IMR-90 (cell line): Measurements from ENCODE around the gene ALPK3. TPM values are rescaled to one million over a fixed set of nuclear protein-coding genes. Genes with fewer than 3 reads are reported as not detected.

Source experiments
- ATAC-seq: fragments of 200-7000 bp; cut with Tn5 transposase; 2 replicates; pipeline ENCODE4 v1.9.1; 2020; ENCODE audit warnings: low read depth, mild to moderate bottlenecking, moderate library complexity
- BruUV-seq: library from RNA; stranded (reverse); fragments of 400-500 nt; replicated peaks from 2 replicates; lab custom pipeline; 2021; lab: Mats Ljungman, UMichigan
- CTCF ChIA-PET: fragments of 300-600 bp; formaldehyde crosslinking; extraction: SDS; loops from one replicate; lab custom pipeline; 2021; ENCODE audit warnings: antibody characterized with exemption; lab: Yijun Ruan, JAX
- POLR2A ChIA-PET: fragments of 300-600 bp; sonication (Branson Sonifier 250); formaldehyde crosslinking; loops from one replicate; lab custom pipeline; 2022; ENCODE audit warnings: antibody characterized with exemption; ENCODE audit not compliant: unreplicated experiment; lab: Charles Lee
- DNase-seq: peaks from one replicate; pipeline ENCODE4 v3.0.0; 2013
- H2AFZ ChIP-seq: replicated peaks from 2 replicates; pipeline ENCODE3; 2013; ENCODE audit warnings: low read length, mild to moderate bottlenecking; ENCODE audit not compliant: poor library complexity
- H2AK5ac ChIP-seq: 2 replicates; pipeline ENCODE4 v1.6.1; 2013; ENCODE audit warnings: low read depth, low read length, inconsistent platforms
- H2AK9ac ChIP-seq: replicated peaks from 2 replicates; pipeline ENCODE3; 2013; ENCODE audit warnings: mild to moderate bottlenecking, low read depth, low read length, moderate library complexity; ENCODE audit not compliant: poor library complexity
- H2BK120ac ChIP-seq: 2 replicates; pipeline ENCODE4 v1.6.1; 2013; ENCODE audit warnings: low read depth, low read length, inconsistent platforms
- H2BK15ac ChIP-seq: 3 replicates; pipeline ENCODE4 v1.6.1; 2013; ENCODE audit warnings: low read depth, low read length, inconsistent platforms
- H2BK20ac ChIP-seq: 2 replicates; pipeline ENCODE4 v1.6.1; 2013; ENCODE audit warnings: low read depth, mild to moderate bottlenecking, inconsistent platforms, low read length, moderate library complexity
- H2BK5ac ChIP-seq: 2 replicates; pipeline ENCODE4 v1.6.1; 2013; ENCODE audit warnings: mild to moderate bottlenecking, low read depth, low read length, inconsistent platforms; ENCODE audit not compliant: poor library complexity, severe bottlenecking
- H3K14ac ChIP-seq: replicated peaks from 2 replicates; pipeline ENCODE4 v1.6.1; 2013; ENCODE audit warnings: low read depth, low read length, inconsistent platforms
- H3K18ac ChIP-seq: 2 replicates; pipeline ENCODE4 v1.6.1; 2013; ENCODE audit warnings: low read depth, low read length, control low read depth
- H3K23ac ChIP-seq: 2 replicates; pipeline ENCODE4 v1.6.1; 2013; ENCODE audit warnings: low read depth, low read length, inconsistent platforms
- H3K27ac ChIP-seq: 2 replicates; pipeline ENCODE4 v1.5.1; 2013; ENCODE audit warnings: mild to moderate bottlenecking, control low read depth, low read length; ENCODE audit not compliant: insufficient read depth
- H3K27me3 ChIP-seq: 2 replicates; pipeline ENCODE4 v1.6.1; 2013; ENCODE audit warnings: low read length; ENCODE audit not compliant: control insufficient read depth, insufficient read depth
- H3K36me3 ChIP-seq: 2 replicates; pipeline ENCODE4 v1.6.1; 2013; ENCODE audit warnings: low read length, mixed read lengths; ENCODE audit not compliant: control insufficient read depth, insufficient read depth
- H3K4ac ChIP-seq: 2 replicates; pipeline ENCODE4 v1.6.1; 2013; ENCODE audit warnings: low read depth, low read length, inconsistent platforms
- H3K4me1 ChIP-seq: 2 replicates; pipeline ENCODE4 v1.6.1; 2013; ENCODE audit warnings: low read length, mixed read lengths; ENCODE audit not compliant: control insufficient read depth, insufficient read depth
- H3K4me2 ChIP-seq: 2 replicates; pipeline ENCODE4 v1.6.1; 2013; ENCODE audit warnings: low read depth, mild to moderate bottlenecking, control low read depth, low read length, moderate library complexity
- H3K4me3 ChIP-seq: 2 replicates; pipeline ENCODE4 v1.5.1; 2013; ENCODE audit warnings: low read depth, mild to moderate bottlenecking, control low read depth, low read length, moderate library complexity; ENCODE audit not compliant: insufficient read depth
- H3K56ac ChIP-seq: 2 replicates; pipeline ENCODE4 v1.6.1; 2013; ENCODE audit warnings: low read length, inconsistent platforms; ENCODE audit not compliant: insufficient read depth; ENCODE audit errors: extremely low read depth
- H3K79me1 ChIP-seq, 2 experiments: 2 replicates each; pipeline ENCODE4 v1.6.1; 2013; ENCODE audit warnings: low read length in 2 of 2, inconsistent platforms in 1 of 2, low read depth in 1 of 2
- H3K9ac ChIP-seq: 2 replicates; pipeline ENCODE4 v1.6.1; 2013; ENCODE audit warnings: low read depth, low read length, control low read depth
- H3K9me1 ChIP-seq: 2 replicates; pipeline ENCODE4 v1.6.1; 2013; ENCODE audit warnings: low read length, inconsistent platforms; ENCODE audit not compliant: insufficient read depth
- H3K9me3 ChIP-seq: 2 replicates; pipeline ENCODE4 v1.6.1; 2013; ENCODE audit warnings: low read length; ENCODE audit not compliant: control insufficient read depth, insufficient read depth
- H4K20me1 ChIP-seq: 2 replicates; pipeline ENCODE4 v1.6.1; 2013; ENCODE audit warnings: low read length, inconsistent platforms; ENCODE audit not compliant: insufficient read depth
- H4K5ac ChIP-seq: 2 replicates; pipeline ENCODE4 v1.6.1; 2013; ENCODE audit warnings: mild to moderate bottlenecking, low read depth, low read length, control low read depth
- H4K8ac ChIP-seq, 2 experiments: 2 replicates each; pipeline ENCODE4 v1.6.1; 2013; ENCODE audit warnings: low read depth in 2 of 2, low read length in 2 of 2, control low read depth in 1 of 2, inconsistent platforms in 1 of 2
- H4K91ac ChIP-seq: 2 replicates; pipeline ENCODE4 v1.6.1; 2013; ENCODE audit warnings: low read depth, low read length, inconsistent platforms; ENCODE audit not compliant: insufficient read depth
- BHLHE40 ChIP-seq: fragments of 150-350 bp; IDR thresholded peaks from 2 replicates; pipeline ENCODE4 v1.6.1; 2016; ENCODE audit warnings: mild to moderate bottlenecking, low read depth, low read length
- CHD1 ChIP-seq: IDR thresholded peaks from 2 replicates; pipeline ENCODE4 v1.6.1; 2012; ENCODE audit warnings: low read depth, low read length, improper control_type of control experiment
- ELK1 ChIP-seq: fragments of 150-350 bp; IDR thresholded peaks from 2 replicates; pipeline ENCODE4 v1.6.1; 2016; ENCODE audit warnings: low read depth, mild to moderate bottlenecking, low read length, moderate library complexity, borderline replicate concordance
- FOS ChIP-seq: fragments of 150-350 bp; IDR thresholded peaks from 2 replicates; pipeline ENCODE4 v1.6.1; 2016; ENCODE audit warnings: low read depth, low read length
- MAFK ChIP-seq: IDR thresholded peaks from 2 replicates; pipeline ENCODE4 v1.6.1; 2012; ENCODE audit warnings: low read depth, low read length, improper control_type of control experiment
- MAZ ChIP-seq: IDR thresholded peaks from 2 replicates; pipeline ENCODE4 v1.6.1; 2012; ENCODE audit warnings: low read depth, mild to moderate bottlenecking, low read length, improper control_type of control experiment, moderate library complexity, borderline replicate concordance
- MXI1 ChIP-seq: IDR thresholded peaks from 2 replicates; pipeline ENCODE4 v1.6.1; 2012; ENCODE audit warnings: low read depth, mild to moderate bottlenecking, low read length, moderate library complexity, borderline replicate concordance
- NFE2L2 ChIP-seq: fragments of 150-350 bp; IDR thresholded peaks from 2 replicates; pipeline ENCODE4 v1.6.1; 2016; ENCODE audit warnings: low read depth, mild to moderate bottlenecking, low read length
- RCOR1 ChIP-seq: IDR thresholded peaks from 2 replicates; pipeline ENCODE4 v1.6.1; 2012; ENCODE audit warnings: mild to moderate bottlenecking, low read length, improper control_type of control experiment; ENCODE audit not compliant: insufficient replicate concordance
- RFX5 ChIP-seq: IDR thresholded peaks from 2 replicates; pipeline ENCODE4 v1.8.0; 2012; ENCODE audit warnings: low read depth, mild to moderate bottlenecking, low read length, moderate library complexity
- USF2 ChIP-seq: fragments of 150-350 bp; IDR thresholded peaks from 2 replicates; pipeline ENCODE4 v1.6.1; 2017; ENCODE audit warnings: mild to moderate bottlenecking, antibody characterized with exemption, low read length, low read depth
- WGBS, 2 experiments: methylation state at CpG; one replicate each; pipeline versions ENCODE4 v1.1.5 to v1.1.7; 2013; ENCODE audit warnings: missing lambda C conversion rate in 2 of 2; ENCODE audit not compliant: insufficient read length in 1 of 2; ENCODE audit errors: extremely low coverage in 2 of 2; 5-methylcytosine and 5-hydroxymethylcytosine counted together
- dilution Hi-C: fragments of 300-500 bp; cut with HindIII; formaldehyde crosslinking; loops from one replicate; pipeline ENCODE4 v1.14.3; 2018; ENCODE audit warnings: low sequenced_read_pairs; ENCODE audit not compliant: unreplicated experiment
- in situ Hi-C: fragments of 300-500 bp; cut with MboI; formaldehyde crosslinking; loops from 3 replicates; pipeline ENCODE4 v1.14.3; 2019; ENCODE audit warnings: low sequenced_read_pairs, inconsistent platforms, mixed read lengths
- intact Hi-C: fragments of 100-400 bp; cut with micrococcal nuclease; formaldehyde crosslinking; loops from 2 replicates; pipeline ENCODE4 v1.10.0; 2022
- polyA plus RNA-seq, 3 experiments: library from polyadenylated mRNA; depleted of rRNA; stranded (reverse); fragments of >200 nt; gene quantifications; 2 replicates each; pipeline ENCODE4 v1.2.3, GENCODE V29; 2012; ENCODE audit warnings: low replicate concordance in 1 of 3
- total RNA-seq: library from RNA; depleted of rRNA; stranded (reverse); fragments of >200 nt; gene quantifications from 2 replicates; pipeline ENCODE4 v1.2.3, GENCODE V29; 2012

Gene ALPK3
- total and polyA plus RNA-seq, 2 of the 4 experiments (the other 2 are of a cell fraction) = under 0.01 to 0.26 TPM

DNA sequence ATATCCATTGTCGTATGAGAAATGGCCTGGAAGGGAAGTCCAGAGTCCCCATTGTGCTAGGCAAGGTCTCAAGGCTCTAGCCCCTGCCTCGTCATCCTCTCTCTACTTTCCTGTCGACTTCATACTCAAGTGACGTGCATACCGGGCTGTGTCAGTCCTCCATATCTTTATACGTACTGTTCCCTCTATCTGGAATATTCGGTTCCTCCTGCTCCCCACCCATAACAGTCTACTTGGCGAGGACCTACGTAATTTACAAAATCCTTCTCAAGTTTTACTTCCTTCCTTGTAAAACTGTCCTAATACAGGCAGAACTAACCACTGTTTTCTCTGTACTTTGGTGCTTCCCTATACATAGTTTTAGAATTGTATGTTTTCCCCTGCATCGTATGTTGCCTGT is 2.2 kb upstream of the ALPK3 start:
- no peak overlapping the region for H3K4me3 ChIP-seq
- no peak overlapping the region for H2AFZ ChIP-seq
- 85% methylated on average over 8 of the region's 10 CpGs; no CpG with 5 or more reads in 1 of the 2 experiments for WGBS, 2 experiments
- H2BK15ac ChIP-seq = no peak overlapping the region
- dilution Hi-C loops (no loop called here), in situ Hi-C loops (no loop called here), intact Hi-C loops (no loop called here)
- no peak overlapping the region for H4K5ac ChIP-seq
- H4K91ac ChIP-seq = no peak overlapping the region
- no peak overlapping the region for H3K27ac ChIP-seq
- H3K9me1 ChIP-seq = peaks cover 4% of the 10 kb centered on the region
- H3K9ac ChIP-seq = no peak overlapping the region
- no peak for DNase-seq
- H3K4ac ChIP-seq = no peak overlapping the region
- no peaks in the 10 kb centered on the region for H3K36me3 ChIP-seq
- ChIA-PET CTCF (interaction anchor here (1.1 kb wide), 1 partner anchor 9 kb away, joined by 4 read pairs; no protein-coding TSS in a partner anchor), POLR2A (no interaction called here)
- no peak overlapping the region for H3K14ac ChIP-seq
- H3K4me1 ChIP-seq = peaks cover under 1% of the 10 kb centered on the region; the same call in 1 of the 2 replicates
- H2BK5ac ChIP-seq = no peak overlapping the region
- H3K27me3 ChIP-seq = peaks cover 1% of the 10 kb centered on the region; the same call in 1 of the 2 replicates
- no peak overlapping the region for H3K23ac ChIP-seq
- no peak overlapping the region for H2AK5ac ChIP-seq
- H2BK120ac ChIP-seq = no peak overlapping the region
- no peak overlapping the region for H3K56ac ChIP-seq
- TF ChIP-seq RFX5 (no peak), MAZ (no peak), BHLHE40 (no peak), NFE2L2 (no peak), CHD1 (no peak), RCOR1 (no peak), MAFK (no peak), FOS (no peak), USF2 (no peak), ELK1 (no peak), MXI1 (no peak)
- no peak overlapping the region for H3K18ac ChIP-seq
- 0 out of 2 replicates have a peak, but pooled peaks cover 7% of the 10 kb centered on the region for H4K20me1 ChIP-seq
- ATAC-seq = no peak
- no TSS peak for BruUV-seq
- no peak overlapping the region for H2BK20ac ChIP-seq
- H3K9me3 ChIP-seq = no peaks in the 10 kb centered on the region
- H2AK9ac ChIP-seq = no peak overlapping the region
- H4K8ac ChIP-seq = no peak overlapping the region
- no peak overlapping the region for H3K4me2 ChIP-seq
- no peaks in the 10 kb centered on the region for H3K79me1 ChIP-seq
